GM18517 (cell line): ENCODE results near the gene KCNH1.
"Not testable (repeated sequence)": the region's sequence is repeated elsewhere in the genome, so short reads cannot be mapped to it uniquely, and the experiment has no call there.

Source experiments
- ATAC-seq: cut with Tn5 transposase; IDR thresholded peaks from one replicate; pipeline ENCODE4 v1.9.1; 2021; ENCODE audit warnings: mild to moderate bottlenecking, moderate library complexity; ENCODE audit not compliant: unreplicated experiment

Gene KCNH1

GRCh38 chr1:211013346-211014240 lies 120.4 kb downstream of the KCNH1 start:
- ATAC-seq = no peak

- ATAC-seq = not testable (repeated sequence)
These were observed 122.8 kb downstream of the KCNH1 start for GRCh38 chr1:211011128-211011527.

- no peak for ATAC-seq
These were observed 124.0 kb downstream of the KCNH1 start for GRCh38 chr1:211009944-211010343.

GRCh38 chr1:211007830-211008229 lies 126.1 kb downstream of the KCNH1 start:
- ATAC-seq = no peak

GRCh38 chr1:210995931-210996330 lies 138.0 kb downstream of the KCNH1 start:
- not testable (repeated sequence) for ATAC-seq

GRCh38 chr1:210992837-210993236 lies 141.1 kb downstream of the KCNH1 start:
- no peak for ATAC-seq

- ATAC-seq = no peak
These were observed 144.0 kb downstream of the KCNH1 start for GRCh38 chr1:210989905-210990304.

- ATAC-seq = no peak
These were observed 152.5 kb downstream of the KCNH1 start for GRCh38 chr1:210981490-210981889.

GRCh38 chr1:210980082-210980481 lies 153.9 kb downstream of the KCNH1 start:
- no peak for ATAC-seq

GRCh38 chr1:210978974-210979354 lies 155.0 kb downstream of the KCNH1 start:
- no peak for ATAC-seq

GRCh38 chr1:210978316-210978973 lies 155.5 kb downstream of the KCNH1 start:
- ATAC-seq = no peak

GRCh38 chr1:210951279-210951678 lies 182.7 kb downstream of the KCNH1 start:
- no peak for ATAC-seq

GRCh38 chr1:210949940-210950546 lies 183.9 kb downstream of the KCNH1 start:
- ATAC-seq = not testable (repeated sequence)

- ATAC-seq = no peak
These were observed 184.5 kb downstream of the KCNH1 start for GRCh38 chr1:210949489-210949888.

- ATAC-seq = no peak
These were observed 184.9 kb downstream of the KCNH1 start for GRCh38 chr1:210949039-210949438.

- ATAC-seq = no peak
These were observed 189.7 kb downstream of the KCNH1 start for GRCh38 chr1:210944252-210944651.

GRCh38 chr1:210942513-210942912 lies 191.4 kb downstream of the KCNH1 start:
- ATAC-seq = no peak

- ATAC-seq = no peak
These were observed 193.8 kb downstream of the KCNH1 start for GRCh38 chr1:210940081-210940617.

GRCh38 chr1:210938416-210938925 lies 195.5 kb downstream of the KCNH1 start:
- no peak for ATAC-seq

- ATAC-seq = no peak
These were observed 196.1 kb downstream of the KCNH1 start for GRCh38 chr1:210937846-210938245.

- ATAC-seq = no peak
These were observed 198.0 kb downstream of the KCNH1 start for GRCh38 chr1:210935905-210936304.
